Superior temporal gyrus (tissue), 1 donor: ENCODE data around the gene RNF157.

ENCODE experiments used
- DNase-seq: peaks from one replicate; pipeline ENCODE4 v3.0.0-alpha.2; 2016; ENCODE audit errors: extremely low spot score

RNF157 gene

DNA sequence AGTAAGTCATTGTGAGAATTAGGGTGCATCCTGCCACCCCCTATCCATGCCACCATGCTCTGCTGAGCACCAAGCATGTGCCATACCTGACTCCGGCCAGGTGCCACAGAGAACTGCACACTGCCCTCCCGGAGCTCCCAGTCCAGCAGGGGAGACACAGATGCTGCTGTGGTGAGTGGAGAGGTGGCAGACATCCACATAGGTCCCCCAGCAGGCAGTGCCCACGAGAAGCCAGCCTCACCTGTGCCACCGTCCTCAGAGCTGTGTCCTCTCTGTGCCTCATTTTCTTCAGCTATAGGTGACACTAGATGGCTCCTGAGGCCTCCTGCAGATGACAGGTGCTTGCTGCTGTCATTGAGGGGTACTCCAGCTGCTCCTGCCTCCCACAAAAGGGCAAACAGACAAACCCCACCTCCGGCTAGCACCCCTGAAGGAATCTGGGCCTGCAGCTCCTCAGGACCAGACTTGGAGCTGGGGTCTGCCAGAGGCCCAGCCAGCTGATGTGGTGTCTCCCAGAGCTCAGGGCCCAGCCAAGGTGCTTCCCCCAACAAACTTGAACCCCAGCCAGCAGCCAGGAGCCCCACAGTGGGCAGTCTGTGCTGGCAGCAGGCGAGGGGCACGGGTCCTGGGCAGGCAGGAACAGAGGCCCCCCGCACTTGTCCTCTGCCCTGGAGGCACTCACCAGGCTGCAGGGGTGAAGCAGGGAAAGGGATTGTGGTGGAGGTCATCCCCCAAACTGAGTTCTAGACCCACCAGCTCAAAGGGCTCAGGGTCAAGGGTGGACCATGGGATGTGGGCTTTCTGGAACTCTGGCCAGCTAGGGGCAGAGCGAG is 116.3 kb downstream of the RNF157 start:
- DNase-seq = no peak

DNA sequence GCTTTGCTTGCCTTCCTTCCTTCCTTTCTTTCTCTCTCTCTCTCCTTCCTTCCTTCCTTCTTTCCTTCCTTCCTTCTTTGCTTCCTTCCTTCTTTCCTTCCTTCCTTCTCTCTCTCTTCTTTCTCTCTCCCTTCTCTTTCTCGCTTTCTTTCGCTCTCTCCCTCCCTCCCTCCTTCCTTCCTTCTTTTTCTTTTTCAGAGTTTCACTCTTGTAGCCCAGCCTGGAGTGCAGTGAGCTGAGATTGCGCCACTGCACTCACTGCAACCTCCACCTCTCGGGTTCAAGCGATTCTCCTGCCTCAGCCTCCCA is 117.1 kb downstream of the RNF157 start:
- no peak for DNase-seq

DNA sequence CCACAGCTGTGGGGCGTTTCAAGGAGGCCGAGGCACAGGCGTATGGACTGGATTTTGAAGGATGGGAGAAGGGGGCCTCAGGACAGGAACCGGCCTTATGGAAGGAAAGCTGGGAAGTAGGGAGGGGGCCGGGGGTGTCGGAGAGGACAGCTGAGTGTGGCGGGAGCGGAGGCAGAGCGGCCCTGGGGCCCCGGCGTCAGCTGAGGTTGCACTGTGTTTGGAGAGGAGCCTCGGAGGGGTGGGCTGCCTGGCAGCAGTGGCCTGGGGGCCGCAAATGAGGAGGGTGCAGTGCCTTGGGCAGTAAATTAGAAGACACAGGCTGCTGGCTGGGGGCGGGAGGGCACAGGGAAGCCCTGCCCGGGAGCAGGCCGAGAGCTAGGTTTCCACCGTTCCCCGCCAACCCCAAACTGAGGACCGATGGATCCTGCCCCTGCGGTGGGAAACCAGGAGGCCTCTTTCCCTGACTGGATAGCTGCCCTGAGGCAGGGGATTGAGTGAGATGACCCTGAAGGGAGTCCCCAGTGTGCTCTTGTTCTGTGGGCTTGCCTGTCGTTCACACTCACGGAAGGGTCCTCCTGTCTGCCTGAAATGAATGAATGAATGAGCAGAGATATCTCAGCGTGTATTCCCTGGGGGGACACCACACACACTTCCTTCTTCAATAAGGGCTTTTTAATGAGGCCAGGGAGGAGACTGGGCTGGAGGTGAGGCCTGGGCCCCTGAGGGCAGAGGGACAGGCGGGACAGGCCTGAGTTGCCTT is 117.7 kb downstream of the RNF157 start:
- DNase-seq = no peak

DNA sequence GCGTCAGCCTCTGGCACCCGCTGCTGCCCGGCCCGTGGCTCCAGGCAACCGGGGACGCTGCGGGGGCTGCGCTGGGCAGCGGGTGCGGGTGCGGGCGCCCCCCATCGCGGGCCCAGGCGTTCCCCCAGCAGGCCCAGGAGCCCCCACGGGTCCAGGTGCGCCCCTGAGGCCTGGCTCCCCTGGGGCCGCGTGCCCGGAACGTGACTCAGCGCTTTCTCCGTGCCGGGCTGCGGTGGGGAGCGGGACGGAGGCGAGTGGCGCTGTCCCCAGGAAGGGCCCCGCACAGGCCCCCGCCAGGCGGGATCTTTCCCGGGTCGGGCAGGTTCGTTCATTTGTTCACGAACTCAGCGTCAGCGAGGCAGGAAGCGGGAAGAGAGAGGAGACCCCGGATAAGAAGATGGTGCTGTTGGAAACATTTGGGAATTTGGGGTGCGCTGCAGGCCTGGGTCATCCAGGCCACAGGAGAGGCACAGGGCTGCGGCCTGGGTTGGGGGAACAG is 118.3 kb downstream of the RNF157 start:
- DNase-seq = no peak

DNA sequence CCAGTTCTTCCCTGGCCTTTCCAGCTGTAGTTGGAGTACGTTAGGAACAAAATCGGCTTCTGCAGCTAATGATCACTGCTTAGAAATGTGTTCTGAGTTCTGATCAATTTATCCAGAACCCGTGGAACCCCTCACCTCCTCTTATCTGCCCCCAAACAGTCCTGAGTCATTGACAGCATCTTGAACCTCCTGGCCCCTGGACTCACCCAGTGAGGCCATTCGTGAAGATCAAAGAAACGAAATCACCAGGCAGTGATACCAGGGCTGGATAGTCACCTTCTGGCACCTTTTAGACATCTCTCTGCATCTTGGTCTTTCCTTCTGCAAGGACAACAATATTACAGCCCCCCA is 119.7 kb downstream of the RNF157 start:
- DNase-seq = no peak

DNA sequence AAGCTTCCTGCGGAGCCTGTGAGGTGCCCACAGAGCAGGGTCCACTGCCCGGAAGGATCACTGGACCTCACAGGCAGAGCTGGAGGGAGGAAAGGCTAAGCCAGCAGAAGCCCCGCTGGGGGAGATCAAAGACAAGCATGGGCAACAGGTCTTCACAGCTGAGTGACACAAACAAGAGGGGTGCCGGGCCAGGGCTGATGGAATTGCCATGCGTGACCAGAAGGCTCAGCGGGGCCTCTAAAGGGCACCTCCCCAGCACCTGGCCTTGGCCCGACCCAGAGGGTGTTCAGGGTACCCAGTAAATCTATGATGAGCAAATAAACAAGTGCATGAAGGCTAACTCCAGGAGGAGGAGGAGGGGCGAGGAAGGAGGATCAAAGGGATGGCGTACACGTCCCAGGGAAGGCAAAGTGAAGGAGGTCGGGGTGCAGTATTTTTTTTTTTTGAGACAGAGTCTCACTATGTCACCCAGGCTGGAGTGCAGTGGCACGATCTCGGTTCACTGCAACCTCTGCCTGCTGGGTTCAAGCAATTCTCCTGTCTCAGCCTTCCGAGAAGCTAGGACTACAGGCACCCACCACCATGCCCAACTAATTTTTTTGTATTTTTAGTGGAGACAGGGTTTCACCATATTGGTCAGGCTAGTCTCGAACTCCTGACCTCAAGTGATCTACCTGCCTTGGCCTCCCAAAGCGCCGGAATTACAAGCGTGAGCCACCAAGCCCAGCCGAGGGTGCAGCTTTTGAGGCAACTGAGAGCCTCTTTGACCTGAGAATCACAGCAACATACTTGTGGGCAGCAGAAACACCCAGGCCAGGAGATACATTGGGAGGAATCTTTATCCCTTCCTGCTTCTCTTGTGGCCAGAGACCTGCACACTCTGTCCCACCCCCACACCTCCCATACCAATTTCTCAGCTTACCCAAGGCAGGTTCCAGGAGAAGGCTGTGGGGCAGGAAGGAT is 120.6 kb downstream of the RNF157 start:
- no peak for DNase-seq

DNA sequence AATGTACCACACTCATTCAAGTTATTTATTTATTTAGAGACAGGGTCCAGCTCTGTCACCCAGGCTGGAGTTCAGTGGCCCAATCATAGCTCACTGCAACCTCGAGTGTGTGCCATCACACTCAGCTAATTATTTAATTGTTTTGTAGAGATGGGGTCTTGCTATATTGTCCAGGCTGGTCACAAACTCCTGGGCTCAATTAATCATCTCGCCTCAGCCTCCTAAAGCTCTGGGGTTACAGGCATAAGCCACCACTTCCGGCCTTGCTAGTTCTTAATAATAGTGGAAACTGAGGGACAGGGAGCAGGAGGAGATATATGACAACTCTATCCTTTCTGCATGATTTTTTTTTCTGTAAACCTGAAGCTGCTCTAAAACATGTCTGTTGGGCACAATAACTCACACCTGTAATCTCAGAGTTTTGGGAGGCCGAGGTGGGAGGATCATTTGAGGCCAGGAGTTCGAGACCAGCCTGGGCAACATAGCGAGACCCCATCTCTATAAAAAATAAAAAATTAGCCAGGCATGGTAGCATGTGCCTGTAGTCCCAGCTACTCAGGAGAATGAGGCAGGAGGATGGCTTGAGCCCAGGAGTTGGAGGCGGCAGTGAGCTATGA is 125.0 kb downstream of the RNF157 start:
- no peak for DNase-seq

DNA sequence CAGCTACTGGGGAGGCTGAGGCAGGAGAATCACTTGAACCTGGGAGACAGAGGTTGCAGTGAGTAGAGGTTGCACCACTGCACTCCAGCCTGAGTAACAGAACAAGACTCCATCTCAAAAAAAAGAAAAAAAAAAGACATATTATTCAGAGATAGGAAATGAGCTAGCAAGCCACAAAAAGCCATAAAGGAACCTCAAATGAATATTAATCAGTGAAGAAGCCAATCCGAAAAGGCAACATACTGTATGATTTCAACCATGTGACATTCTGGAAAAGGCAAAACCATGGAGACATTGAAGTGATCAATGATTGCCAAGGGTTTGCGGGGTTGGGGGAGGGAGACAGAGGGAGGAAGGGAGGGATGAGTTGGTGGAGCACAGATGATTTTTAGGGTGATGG is 128.3 kb downstream of the RNF157 start:
- no peak for DNase-seq

DNA sequence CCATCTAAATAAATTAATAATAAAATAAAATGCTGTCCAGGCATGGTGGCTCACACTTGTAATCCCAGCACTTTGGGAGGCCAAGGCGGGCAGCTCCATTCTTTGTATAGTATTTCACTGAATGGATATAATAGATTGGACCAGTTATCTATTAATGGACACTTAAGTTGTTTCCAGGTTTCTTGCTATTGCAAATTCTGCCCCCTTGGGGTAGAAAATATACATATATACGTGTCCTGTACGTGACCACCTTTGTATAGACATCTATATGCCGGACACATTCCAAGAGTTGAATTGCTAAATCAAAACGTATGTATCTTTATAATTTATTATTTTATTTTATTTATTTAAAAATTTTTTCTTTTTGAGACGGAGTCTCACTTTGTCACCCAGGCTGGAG is 132.8 kb downstream of the RNF157 start:
- no peak for DNase-seq

DNA sequence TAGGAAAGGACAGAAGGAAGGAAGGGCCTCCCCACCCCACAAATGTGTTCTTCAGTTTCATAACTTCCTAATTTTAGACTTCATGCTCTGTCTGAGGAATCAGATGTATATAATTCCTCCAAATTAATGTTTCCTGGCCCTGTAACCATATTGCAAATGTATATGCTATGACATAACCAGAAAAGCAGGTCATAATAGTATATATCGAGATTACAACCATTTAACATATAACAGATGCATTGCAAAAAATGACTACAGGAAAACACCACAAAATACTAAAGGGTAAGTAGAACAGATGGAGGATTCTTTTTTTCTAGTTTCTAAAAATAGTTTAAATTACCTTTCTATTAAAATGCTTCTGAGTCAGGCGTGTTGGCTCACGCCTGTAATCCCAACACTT is 133.6 kb downstream of the RNF157 start:
- DNase-seq = no peak

DNA sequence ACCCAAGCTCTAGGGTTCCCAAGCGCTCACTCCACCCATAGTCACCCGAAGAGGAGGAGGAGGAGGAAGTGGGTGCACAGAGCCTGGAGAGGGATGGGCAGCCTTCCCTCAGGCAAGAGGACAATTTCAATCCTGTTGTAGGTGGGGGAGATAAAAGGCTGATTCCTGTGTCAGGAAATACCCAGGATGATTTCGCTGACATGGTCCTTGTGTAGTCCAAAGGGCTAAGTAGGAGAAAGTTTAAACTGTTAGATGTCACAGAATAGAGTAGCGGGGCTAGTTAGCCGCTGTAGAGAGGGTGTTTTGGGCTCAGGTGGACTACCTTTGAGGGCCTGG is 135.4 kb downstream of the RNF157 start:
- DNase-seq = no peak

DNA sequence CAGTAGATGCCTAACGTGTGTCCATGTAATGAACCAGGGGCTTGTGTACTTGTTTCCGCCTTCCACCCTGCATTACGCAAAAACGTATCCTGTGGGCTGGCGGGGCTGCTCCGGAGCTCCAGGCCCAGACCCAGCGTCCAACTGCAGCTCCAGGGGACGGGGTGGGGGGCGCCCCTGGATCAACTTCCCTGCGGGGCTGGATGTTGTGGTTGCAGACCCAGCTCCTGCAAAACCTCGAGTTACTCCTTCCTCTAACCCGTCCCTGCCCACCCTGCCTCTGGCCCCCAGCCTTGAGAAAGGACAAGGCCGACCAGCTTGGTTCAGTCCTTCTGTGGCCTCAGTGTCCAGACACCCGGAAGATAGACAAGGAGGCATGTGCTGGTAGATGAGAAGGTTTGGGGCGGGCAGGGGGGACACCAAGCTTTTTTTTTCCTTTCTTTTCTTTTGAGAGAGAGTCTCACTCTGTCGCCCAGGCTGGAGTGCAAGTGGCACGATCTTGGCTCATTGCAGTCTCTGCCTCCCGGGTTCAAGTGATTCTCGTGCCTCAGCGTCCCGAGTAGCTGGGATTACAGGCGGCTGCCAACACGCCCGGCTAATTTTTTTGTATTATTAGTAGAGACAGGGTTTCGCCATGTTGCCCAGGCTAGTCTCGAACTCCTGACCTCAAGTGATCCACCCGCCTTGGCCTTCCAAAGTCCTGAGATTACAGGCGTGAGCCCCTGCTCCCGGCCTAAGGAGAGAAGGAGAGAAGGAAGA is 136.0 kb downstream of the RNF157 start:
- no peak for DNase-seq

DNA sequence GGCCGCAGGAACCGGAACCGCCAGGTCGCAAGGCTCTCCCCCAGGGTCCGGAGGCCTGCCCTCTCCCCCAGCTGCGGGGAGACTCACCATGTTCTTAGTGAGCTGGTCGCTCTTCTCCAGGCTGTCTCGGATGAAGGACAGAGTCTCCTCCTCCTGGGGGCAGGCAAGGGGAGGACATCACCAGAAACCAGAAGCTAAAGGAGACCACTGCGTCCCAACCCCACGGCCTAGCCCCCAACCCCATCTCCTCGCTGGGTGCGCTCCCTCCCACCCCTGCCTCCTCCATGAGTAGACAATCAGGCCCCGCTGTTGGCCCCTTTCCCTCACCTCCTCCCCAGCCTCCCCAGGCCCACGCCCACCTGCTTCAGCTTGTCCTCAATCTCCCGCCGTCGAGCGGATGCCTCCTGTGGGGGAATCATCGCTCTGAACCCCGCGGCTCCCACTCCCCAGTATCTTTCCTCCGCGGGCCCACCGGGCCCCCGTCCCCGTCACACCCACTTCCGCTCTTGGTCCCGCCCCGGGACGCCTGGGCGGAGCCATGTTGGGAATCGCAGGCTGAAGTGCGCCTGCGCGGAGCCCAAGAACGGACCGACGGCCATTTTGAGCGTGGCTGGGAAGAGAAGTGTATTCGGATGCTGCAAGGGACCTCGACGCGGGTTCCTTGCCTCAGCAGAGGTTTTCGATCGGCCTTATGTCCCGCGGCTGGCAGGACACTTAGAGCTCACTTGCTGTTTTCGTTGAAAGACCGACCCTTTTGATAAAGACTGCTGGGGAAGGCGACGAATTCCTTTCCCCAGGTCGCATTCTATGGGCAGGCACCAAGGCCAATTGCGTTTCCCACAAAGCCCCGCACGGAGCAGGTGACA is 136.8 kb downstream of the RNF157 start, which contains the start of gene EXOC7:
EXOC7 (minus strand) TSS at position 514 of the 866 bp plus-strand sequence; CDS start at position 419, 95 bp downstream.
- DNase-seq = peak; percentile 98

DNA sequence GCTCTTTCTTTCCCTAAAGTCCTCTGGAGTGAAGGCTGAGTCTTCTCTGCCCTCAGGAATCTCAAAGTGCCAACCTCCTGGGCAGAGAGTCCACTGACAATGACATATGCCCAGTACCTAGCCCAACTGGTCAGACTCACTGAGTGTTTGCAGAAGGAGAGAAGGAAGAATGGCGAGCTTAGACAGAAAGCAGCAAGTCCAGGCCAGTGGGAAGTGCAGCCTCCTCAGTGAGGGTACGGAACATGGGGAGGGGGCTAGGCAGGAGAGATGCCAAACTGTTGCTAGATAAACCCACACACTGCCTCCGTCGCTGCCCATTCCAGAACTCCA is 137.4 kb downstream of the RNF157 start:
- DNase-seq = no peak

DNA sequence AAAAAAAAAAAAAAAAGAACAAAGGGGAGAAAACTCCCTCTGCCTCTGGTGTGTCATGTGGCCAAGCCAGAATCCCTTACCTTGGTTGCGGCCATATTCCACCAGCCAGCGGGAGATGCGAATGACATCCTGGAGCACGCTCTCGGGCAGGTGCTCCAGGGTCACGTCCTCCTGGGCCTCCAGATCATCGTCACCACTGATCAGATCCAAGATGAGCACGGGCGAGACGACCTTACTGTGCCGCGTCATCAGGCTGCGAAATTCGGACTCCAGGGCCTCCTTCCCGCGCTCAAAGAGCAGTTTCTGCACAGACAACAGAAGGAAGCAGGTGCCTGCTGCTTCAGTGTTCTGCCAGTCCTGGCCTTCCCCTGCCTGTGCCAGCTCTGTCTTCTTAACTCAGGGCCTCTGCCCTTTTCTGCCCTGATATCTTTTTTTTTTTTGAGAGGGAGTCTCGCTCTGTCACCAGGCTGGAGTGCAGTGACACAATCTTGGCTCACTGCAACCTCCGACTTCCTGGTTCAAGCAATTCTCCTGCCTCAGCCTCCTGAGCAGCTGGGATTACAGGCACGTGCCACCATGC is 142.5 kb downstream of the RNF157 start:
- no peak for DNase-seq

DNA sequence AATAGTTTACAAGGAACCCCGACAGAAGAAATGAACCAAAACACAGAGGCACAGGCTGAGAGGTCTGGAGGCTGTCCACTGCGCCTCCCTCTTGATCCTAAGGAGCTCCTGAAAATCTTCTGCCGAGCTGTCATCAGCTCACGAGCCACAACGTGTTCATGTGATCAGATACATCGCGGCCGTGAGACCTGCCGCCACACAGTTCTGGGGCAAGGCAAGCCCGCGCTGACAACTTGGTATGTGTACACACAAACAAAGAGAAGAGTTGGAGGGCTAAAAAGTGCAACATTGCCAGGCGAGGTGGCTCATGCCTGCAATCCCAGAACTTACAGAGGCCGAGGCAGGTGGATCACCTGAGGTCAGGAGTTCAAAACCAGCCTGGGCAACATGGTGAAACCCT is 144.3 kb downstream of the RNF157 start:
- no peak for DNase-seq

DNA sequence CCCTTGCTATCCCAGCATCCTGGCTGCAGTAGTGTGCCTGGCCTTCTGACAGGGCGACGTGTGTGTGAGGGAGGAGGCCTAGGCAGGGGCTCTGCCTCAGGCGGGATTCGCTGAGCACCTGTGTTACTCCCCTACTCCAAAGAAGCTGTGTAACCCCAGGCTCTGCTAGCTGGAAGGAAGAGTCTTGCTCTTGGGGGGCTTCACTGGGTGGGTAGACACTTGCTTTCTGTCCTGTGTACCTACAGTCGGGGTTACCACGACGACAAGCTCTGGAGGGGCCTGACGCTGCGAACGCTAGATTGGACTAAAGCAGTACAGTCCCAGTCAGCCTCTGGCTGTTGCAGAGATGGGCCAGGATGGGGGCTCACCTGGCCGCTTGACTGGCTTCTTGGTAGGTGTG is 146.2 kb downstream of the RNF157 start:
- no peak for DNase-seq

DNA sequence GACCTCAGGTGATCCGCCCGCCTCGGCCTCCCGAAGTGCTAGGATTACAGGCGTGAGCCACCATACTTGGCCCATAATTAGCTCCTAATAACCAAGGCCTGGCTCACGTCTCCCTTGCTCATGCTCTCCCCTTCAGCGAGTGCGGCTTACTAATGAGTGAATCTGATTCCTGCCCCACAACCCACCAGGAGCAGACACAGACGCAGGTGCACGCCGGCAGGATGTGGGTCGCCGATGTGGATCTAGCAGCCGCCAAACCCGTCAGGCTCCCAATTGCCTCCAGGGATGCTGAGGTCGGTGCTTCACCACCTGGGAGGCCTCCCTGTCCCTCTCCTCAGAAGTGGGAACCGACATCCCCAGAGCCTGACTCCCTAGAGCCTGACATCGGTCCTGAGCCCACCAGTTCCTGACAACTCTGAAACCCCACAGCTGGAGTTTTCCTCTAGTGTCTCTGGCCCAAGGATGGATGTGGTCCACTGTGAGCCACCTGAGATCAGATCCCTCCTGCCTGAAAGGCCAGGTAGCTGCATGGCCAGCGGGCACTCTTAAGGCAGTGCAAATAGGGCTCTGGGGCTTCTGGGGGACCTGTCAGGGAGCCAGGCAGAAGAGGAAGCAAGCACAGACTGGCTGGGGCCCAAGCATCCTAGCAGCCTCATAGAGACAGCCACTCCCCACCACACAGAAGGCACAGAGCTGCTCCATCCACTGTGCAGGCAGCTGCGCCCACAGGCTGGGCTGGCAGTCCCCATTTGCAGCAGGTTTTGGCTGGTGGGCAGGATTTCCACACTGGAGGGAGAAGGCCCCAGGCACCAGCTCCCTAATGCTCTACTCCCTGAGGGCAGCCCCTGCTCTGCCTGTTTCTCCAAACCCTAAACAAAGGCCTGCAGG is 147.5 kb downstream of the RNF157 start:
- no peak for DNase-seq
